OCI-LY3 (cell line): ENCODE measurements around the gene CUL9.

Source experiments
- EZH2phosphoT487 ChIP-seq: fragments of 200-600 bp; shearing (Covaris generic); IDR thresholded peaks from 2 replicates; pipeline ENCODE4 v1.6.1; 2018; ENCODE audit warnings: antibody characterized with exemption, mixed run types, low read depth
- TF ChIP-seq, protein P1 (sequence below): fragments of 200-600, 300-600 bp; sonication (generic); IDR thresholded peaks from 2 replicates; pipeline ENCODE4 v1.5.1; 2014; ENCODE audit warnings: antibody characterized with exemption, low read length, low read depth

GRCh38 chr6:43203029-43203717, 21.2 kb downstream of the CUL9 start:
- TF ChIP-seq, protein P1, sequence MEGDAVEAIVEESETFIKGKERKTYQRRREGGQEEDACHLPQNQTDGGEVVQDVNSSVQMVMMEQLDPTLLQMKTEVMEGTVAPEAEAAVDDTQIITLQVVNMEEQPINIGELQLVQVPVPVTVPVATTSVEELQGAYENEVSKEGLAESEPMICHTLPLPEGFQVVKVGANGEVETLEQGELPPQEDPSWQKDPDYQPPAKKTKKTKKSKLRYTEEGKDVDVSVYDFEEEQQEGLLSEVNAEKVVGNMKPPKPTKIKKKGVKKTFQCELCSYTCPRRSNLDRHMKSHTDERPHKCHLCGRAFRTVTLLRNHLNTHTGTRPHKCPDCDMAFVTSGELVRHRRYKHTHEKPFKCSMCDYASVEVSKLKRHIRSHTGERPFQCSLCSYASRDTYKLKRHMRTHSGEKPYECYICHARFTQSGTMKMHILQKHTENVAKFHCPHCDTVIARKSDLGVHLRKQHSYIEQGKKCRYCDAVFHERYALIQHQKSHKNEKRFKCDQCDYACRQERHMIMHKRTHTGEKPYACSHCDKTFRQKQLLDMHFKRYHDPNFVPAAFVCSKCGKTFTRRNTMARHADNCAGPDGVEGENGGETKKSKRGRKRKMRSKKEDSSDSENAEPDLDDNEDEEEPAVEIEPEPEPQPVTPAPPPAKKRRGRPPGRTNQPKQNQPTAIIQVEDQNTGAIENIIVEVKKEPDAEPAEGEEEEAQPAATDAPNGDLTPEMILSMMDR, result no peak
- no peak for TF ChIP-seq EZH2phosphoT487
